Measurements from ENCODE around the gene ENDOV.

The ENDOV gene

DNA sequence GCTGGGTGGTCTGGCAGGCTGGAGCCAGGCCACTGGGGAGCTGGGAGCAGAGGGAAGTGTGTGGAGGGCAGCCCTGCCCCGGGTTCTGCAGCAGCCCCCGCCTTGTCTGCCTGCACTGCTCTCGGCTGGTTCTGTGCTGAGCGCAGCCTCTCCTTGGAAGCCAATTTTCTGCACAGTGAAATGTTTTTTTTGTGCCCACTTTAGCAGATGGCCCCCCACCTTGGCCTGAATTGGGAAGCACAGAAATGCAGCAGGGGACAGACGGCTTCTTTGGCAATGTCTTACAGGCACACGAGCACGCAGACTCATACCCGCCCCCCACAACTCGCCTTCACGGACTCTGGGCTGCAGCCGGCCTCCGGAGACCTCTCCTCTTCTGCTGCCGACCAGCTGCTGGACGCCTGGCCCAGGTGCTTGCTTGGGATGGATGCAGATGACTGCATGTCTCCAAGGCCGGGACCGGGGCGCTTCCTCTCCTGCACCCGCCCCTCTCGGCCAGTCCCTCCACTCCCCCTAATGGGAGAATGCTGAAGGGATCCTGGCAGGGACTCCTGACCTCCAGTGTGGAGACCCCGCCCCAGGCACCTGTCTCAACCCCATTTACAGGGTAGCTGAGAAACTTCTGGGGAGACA is 46.7 kb downstream of the ENDOV start:
- peaks cover 14% of the 10 kb centered on the region; the same call in 1 of the 2 replicates for H3K27me3 ChIP-seq (ENCODE audit: low read depth, low read length)
- no peaks in the 10 kb centered on the region for H3K36me3 ChIP-seq (replicated peaks; ENCODE audit: low read depth, low read length)
- TF ChIP-seq, protein P1, sequence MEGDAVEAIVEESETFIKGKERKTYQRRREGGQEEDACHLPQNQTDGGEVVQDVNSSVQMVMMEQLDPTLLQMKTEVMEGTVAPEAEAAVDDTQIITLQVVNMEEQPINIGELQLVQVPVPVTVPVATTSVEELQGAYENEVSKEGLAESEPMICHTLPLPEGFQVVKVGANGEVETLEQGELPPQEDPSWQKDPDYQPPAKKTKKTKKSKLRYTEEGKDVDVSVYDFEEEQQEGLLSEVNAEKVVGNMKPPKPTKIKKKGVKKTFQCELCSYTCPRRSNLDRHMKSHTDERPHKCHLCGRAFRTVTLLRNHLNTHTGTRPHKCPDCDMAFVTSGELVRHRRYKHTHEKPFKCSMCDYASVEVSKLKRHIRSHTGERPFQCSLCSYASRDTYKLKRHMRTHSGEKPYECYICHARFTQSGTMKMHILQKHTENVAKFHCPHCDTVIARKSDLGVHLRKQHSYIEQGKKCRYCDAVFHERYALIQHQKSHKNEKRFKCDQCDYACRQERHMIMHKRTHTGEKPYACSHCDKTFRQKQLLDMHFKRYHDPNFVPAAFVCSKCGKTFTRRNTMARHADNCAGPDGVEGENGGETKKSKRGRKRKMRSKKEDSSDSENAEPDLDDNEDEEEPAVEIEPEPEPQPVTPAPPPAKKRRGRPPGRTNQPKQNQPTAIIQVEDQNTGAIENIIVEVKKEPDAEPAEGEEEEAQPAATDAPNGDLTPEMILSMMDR (IDR thresholded peaks at IDR 0.05; ENCODE audit: low read depth, low read length) = no peak
- no peak for TF ChIP-seq EZH2phosphoT487 (IDR thresholded peaks at IDR 0.05; ENCODE audit: low read depth)
- H3K4me2 ChIP-seq (ENCODE audit: low read length) = no peak overlapping the region
- H4K20me1 ChIP-seq (ENCODE audit: insufficient read depth, low read length) = no peaks in the 10 kb centered on the region
- H3K27ac ChIP-seq (ENCODE audit: low read length) = no peak overlapping the region
- no peaks in the 10 kb centered on the region for H3K9me3 ChIP-seq (ENCODE audit: insufficient read depth, low read length)
- no peak overlapping the region for H2AFZ ChIP-seq (ENCODE audit: low read depth, low read length)
- H3K9ac ChIP-seq (ENCODE audit: low read length) = no peak overlapping the region
- no peak overlapping the region for H3K4me3 ChIP-seq (ENCODE audit: low read length)
- no peaks in the 10 kb centered on the region for H3K79me2 ChIP-seq (ENCODE audit: low read length)
- no peaks in the 10 kb centered on the region for H3K4me1 ChIP-seq (ENCODE audit: low read length)

DNA sequence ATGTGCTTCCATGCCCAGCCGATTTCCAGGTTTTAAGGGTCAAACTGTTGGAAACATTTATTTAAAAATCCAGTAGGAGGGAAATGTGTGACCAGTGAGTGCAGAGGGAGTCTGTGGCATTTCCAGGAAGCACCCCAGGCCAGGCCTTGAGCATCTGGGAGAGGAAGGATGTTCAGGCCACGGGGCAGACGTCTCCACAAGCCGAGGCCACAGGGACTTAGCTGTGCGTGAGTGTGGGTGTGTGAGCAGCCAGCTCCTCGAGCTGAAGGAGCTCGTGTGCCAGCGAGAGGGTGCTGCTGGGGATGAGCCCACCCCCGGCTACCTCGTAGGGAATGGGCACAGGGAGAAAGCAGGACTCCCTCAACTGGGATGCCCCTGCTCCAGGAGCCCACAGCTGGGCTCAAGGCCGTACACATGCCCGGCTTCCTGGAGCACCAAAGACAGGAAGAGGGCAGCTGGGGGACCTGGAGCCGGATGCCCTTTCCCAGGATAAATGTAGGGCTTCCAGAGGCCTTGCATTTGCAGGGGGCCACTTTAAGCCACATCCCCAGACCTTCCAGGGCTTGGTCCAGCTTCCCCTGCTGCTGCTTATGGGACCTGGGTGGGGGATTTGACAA is 48.9 kb downstream of the ENDOV start:
- no peaks in the 10 kb centered on the region for H3K4me1 ChIP-seq (ENCODE audit: low read length)
- no peak overlapping the region for H3K4me3 ChIP-seq (ENCODE audit: low read length)
- no peaks in the 10 kb centered on the region for H3K9me3 ChIP-seq (ENCODE audit: insufficient read depth, low read length)
- no peaks in the 10 kb centered on the region for H3K79me2 ChIP-seq (ENCODE audit: low read length)
- H2AFZ ChIP-seq (ENCODE audit: low read depth, low read length) = no peak overlapping the region
- no peak overlapping the region for H3K9ac ChIP-seq (ENCODE audit: low read length)
- H3K4me2 ChIP-seq (ENCODE audit: low read length) = no peak overlapping the region
- no peak for TF ChIP-seq EZH2phosphoT487 (IDR thresholded peaks at IDR 0.05; ENCODE audit: low read depth)
- TF ChIP-seq, protein P1 (IDR thresholded peaks at IDR 0.05; ENCODE audit: low read depth, low read length) = no peak
- no peaks in the 10 kb centered on the region for H3K36me3 ChIP-seq (replicated peaks; ENCODE audit: low read depth, low read length)
- peaks cover 22% of the 10 kb centered on the region for H3K27me3 ChIP-seq (ENCODE audit: low read depth, low read length)
- no peaks in the 10 kb centered on the region for H4K20me1 ChIP-seq (ENCODE audit: insufficient read depth, low read length)
- no peak overlapping the region for H3K27ac ChIP-seq (ENCODE audit: low read length)

DNA sequence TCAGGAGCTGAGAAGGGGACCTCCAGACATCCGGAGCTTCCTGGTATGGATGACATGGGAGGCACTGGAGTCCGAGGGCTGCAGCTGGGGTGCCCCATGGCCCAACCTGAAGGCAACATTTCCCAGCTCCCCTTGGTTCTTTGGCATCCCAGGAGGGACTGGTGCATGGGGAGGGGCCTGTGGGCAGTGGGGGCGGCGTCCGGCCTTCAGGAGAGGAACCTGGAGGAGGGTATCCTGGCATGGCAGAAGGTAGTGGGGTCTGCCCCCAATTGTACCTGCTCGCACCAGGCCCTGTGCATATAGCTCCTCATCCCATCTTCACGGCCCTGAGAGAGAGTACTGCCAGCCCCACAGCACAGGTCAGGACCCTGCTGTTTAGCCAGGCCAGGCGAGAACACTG is 49.5 kb downstream of the ENDOV start:
- no peak overlapping the region for H3K9ac ChIP-seq (ENCODE audit: low read length)
- peaks cover 18% of the 10 kb centered on the region for H3K27me3 ChIP-seq (ENCODE audit: low read depth, low read length)
- H2AFZ ChIP-seq (ENCODE audit: low read depth, low read length) = no peak overlapping the region

GRCh38 chr17:80465327-80465974 is 50.5 kb downstream of the ENDOV start:
- Histone ChIP-seq H4K20me1 (ENCODE audit: insufficient read depth, low read length) (no peaks in the 10 kb centered on the region), H3K27ac (ENCODE audit: low read length) (no peak overlapping the region), H3K9ac (ENCODE audit: low read length) (no peak overlapping the region), H2AFZ (ENCODE audit: low read depth, low read length) (no peak overlapping the region), H3K4me1 (ENCODE audit: low read length) (no peaks in the 10 kb centered on the region), H3K9me3 (ENCODE audit: insufficient read depth, low read length) (no peaks in the 10 kb centered on the region), H3K79me2 (ENCODE audit: low read length) (no peaks in the 10 kb centered on the region), H3K27me3 (ENCODE audit: low read depth, low read length) (peaks cover 18% of the 10 kb centered on the region), H3K36me3 (replicated peaks; ENCODE audit: low read depth, low read length) (no peaks in the 10 kb centered on the region), H3K4me2 (ENCODE audit: low read length) (no peak overlapping the region), H3K4me3 (ENCODE audit: low read length) (no peak overlapping the region)
- TF ChIP-seq, protein P1 (IDR thresholded peaks at IDR 0.05; ENCODE audit: low read depth, low read length) = no peak
- TF ChIP-seq EZH2phosphoT487 (IDR thresholded peaks at IDR 0.05; ENCODE audit: low read depth) = no peak

More for the DNA sequence above, 49.5 kb downstream of the ENDOV start:
- Histone ChIP-seq H3K79me2 (ENCODE audit: low read length) (no peaks in the 10 kb centered on the region), H3K27ac (ENCODE audit: low read length) (no peak overlapping the region), H3K36me3 (replicated peaks; ENCODE audit: low read depth, low read length) (no peaks in the 10 kb centered on the region), H3K4me2 (ENCODE audit: low read length) (no peak overlapping the region), H3K4me3 (ENCODE audit: low read length) (no peak overlapping the region), H3K9me3 (ENCODE audit: insufficient read depth, low read length) (no peaks in the 10 kb centered on the region), H4K20me1 (ENCODE audit: insufficient read depth, low read length) (no peaks in the 10 kb centered on the region), H3K4me1 (ENCODE audit: low read length) (no peaks in the 10 kb centered on the region)
- no peak for TF ChIP-seq EZH2phosphoT487 (IDR thresholded peaks at IDR 0.05; ENCODE audit: low read depth)
- TF ChIP-seq, protein P1 (IDR thresholded peaks at IDR 0.05; ENCODE audit: low read depth, low read length) = no peak

Data from OCI-LY3 (cell line).